OCI-LY7 (cell line): ENCODE results near the gene KATNA1. TPM values are rescaled to one million over a fixed set of nuclear protein-coding genes. Genes with fewer than 3 reads are reported as not detected.
"Not testable (repeated sequence)": the region's sequence is repeated elsewhere in the genome, so short reads cannot be mapped to it uniquely, and the experiment has no call there.

Experiments used
- BruUV-seq: library from RNA; stranded (reverse); fragments of 400-500 nt; replicated peaks from 2 replicates; lab custom pipeline; 2021; lab: Mats Ljungman, UMichigan
- CTCF ChIA-PET: fragments of 300-600 bp; sonication (Branson Sonifier 250); formaldehyde crosslinking; loops from one replicate; lab custom pipeline; 2022; ENCODE audit warnings: antibody characterized with exemption; ENCODE audit not compliant: unreplicated experiment; lab: Charles Lee
- POLR2A ChIA-PET: fragments of 300-600 bp; sonication (Branson Sonifier 250); formaldehyde crosslinking; loops from one replicate; lab custom pipeline; 2022; ENCODE audit warnings: antibody characterized with exemption; lab: Charles Lee
- DNase-seq: peaks from one replicate; pipeline ENCODE4 v3.0.0-alpha.2; 2015; ENCODE audit warnings: low spot score
- H2AFZ ChIP-seq: fragments of 200-600 bp; sonication (generic), shearing (Covaris generic); 2 replicates; pipeline ENCODE4 v1.6.1; 2014; ENCODE audit warnings: mild to moderate bottlenecking, antibody characterized with exemption, low read length, moderate library complexity
- H3K27ac ChIP-seq: fragments of 200-600 bp; sonication (generic); 2 replicates; pipeline ENCODE4 v1.5.1; 2014; ENCODE audit warnings: mixed run types, low read depth, mild to moderate bottlenecking, moderate library complexity, low read length, inconsistent platforms; ENCODE audit not compliant: poor library complexity, severe bottlenecking
- H3K36me3 ChIP-seq: fragments of 200-600 bp; sonication (generic); 2 replicates; pipeline ENCODE4 v1.6.1; 2014; ENCODE audit warnings: mild to moderate bottlenecking, antibody characterized with exemption, low read length, moderate library complexity, mixed read lengths; ENCODE audit not compliant: insufficient read depth
- H3K4me1 ChIP-seq: fragments of 200-600 bp; sonication (generic); 2 replicates; pipeline ENCODE4 v1.5.1; 2014; ENCODE audit warnings: mild to moderate bottlenecking, low read length; ENCODE audit not compliant: insufficient read depth, poor library complexity, severe bottlenecking
- H3K4me2 ChIP-seq: fragments of 200-600 bp; sonication (generic); 2 replicates; pipeline ENCODE4 v1.6.1; 2014; ENCODE audit warnings: mild to moderate bottlenecking, low read length
- H3K4me3 ChIP-seq: fragments of 200-600 bp; sonication (generic); 2 replicates; pipeline ENCODE4 v1.5.1; 2014; ENCODE audit warnings: mild to moderate bottlenecking, low read depth, low read length; ENCODE audit not compliant: poor library complexity, severe bottlenecking
- H3K79me2 ChIP-seq: fragments of 200-600 bp; sonication (generic); 2 replicates; pipeline ENCODE4 v1.6.1; 2016; ENCODE audit warnings: low read depth, mild to moderate bottlenecking, low read length, moderate library complexity, mixed read lengths; ENCODE audit not compliant: insufficient read depth
- H3K9me2 ChIP-seq: fragments of 200-600 bp; sonication (generic); 2 replicates; pipeline ENCODE4 v1.6.1; 2016; ENCODE audit warnings: mild to moderate bottlenecking, low read length, mixed read lengths; ENCODE audit not compliant: insufficient read depth
- H3K9me3 ChIP-seq: fragments of 200-600 bp; sonication (generic); 2 replicates; pipeline ENCODE4 v1.6.1; 2014; ENCODE audit warnings: mild to moderate bottlenecking, mixed run types, low read length, mixed read lengths
- H4K20me1 ChIP-seq: fragments of 200-600 bp; sonication (generic); 2 replicates; pipeline ENCODE4 v1.6.1; 2014; ENCODE audit warnings: mild to moderate bottlenecking, antibody characterized with exemption, low read length, moderate library complexity, mixed read lengths; ENCODE audit not compliant: insufficient read depth
- EZH2phosphoT487 ChIP-seq: fragments of 200-600 bp; sonication (generic); IDR thresholded peaks from 2 replicates; pipeline ENCODE4 v1.6.1; 2018; ENCODE audit warnings: low read depth, borderline replicate concordance, mild to moderate bottlenecking, mixed run types, antibody characterized with exemption, low read length, moderate library complexity, mixed read lengths
- intact Hi-C: fragments of 100-400 bp; cut with micrococcal nuclease; formaldehyde crosslinking; loops from one replicate; pipeline ENCODE4 v1.10.0; 2022; ENCODE audit not compliant: unreplicated experiment
- total RNA-seq, 2 experiments: library from RNA; depleted of rRNA in 1 of 2; stranded (reverse); fragments of >200 nt in 1 of 2; shearing (Covaris generic) in 1 of 2; gene quantifications; 2 replicates each; pipeline ENCODE4 v1.2.3, GENCODE V29; 2014 to 2022
- TF ChIP-seq, protein P1 (sequence below): fragments of 200-600 bp; sonication (generic); conservative IDR thresholded peaks from 2 replicates; pipeline ENCODE4 v1.5.1; 2014; ENCODE audit warnings: mild to moderate bottlenecking, antibody characterized with exemption, low read length, moderate library complexity, mixed read lengths

The KATNA1 gene
- total RNA-seq, 2 experiments from 2014 or later = 35.1 to 36.5 TPM

DNA sequence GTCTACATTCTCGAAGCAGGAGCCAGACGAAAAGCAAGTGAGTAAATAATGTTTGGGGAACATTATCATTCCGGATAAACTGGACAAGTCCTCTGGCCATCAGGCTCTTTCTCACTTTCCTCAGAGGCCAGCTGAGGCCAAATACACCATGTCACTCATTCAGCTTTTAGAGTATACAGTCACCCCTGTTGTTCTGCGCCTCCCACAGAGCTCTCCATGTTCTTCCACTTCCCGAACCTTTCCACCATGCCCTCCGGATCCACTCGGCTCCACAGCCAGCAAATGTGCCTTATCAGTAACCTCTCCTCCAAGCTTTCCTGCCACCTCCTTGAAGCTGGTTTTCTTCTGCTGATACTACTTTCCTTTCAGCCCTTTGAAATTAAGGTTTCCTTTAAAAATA lies 37.7 kb upstream of the KATNA1 start:
- ChIA-PET CTCF (no interaction called here), POLR2A (interaction anchor here (0.6 to 0.7 kb wide), 2 partner anchors 121 to 171 kb away, joined by 4 to 5 read pairs; no protein-coding TSS in a partner anchor)
- intact Hi-C loops = no loop called here
- H3K27ac ChIP-seq = no peak overlapping the region
- H3K9me2 ChIP-seq = no peaks in the 10 kb centered on the region
- TF ChIP-seq EZH2phosphoT487 = no peak
- H3K9me3 ChIP-seq = no peaks in the 10 kb centered on the region
- H3K79me2 ChIP-seq = peaks cover 31% of the 10 kb centered on the region; the same call in 1 of the 2 replicates
- no peak overlapping the region for H2AFZ ChIP-seq
- no peak overlapping the region for H3K4me3 ChIP-seq
- H3K36me3 ChIP-seq = peaks cover 71% of the 10 kb centered on the region
- H3K4me1 ChIP-seq = no peaks in the 10 kb centered on the region
- BruUV-seq = no TSS peak
- no peak overlapping the region for H3K4me2 ChIP-seq
- H4K20me1 ChIP-seq = no peaks in the 10 kb centered on the region
- DNase-seq = no peak

DNA sequence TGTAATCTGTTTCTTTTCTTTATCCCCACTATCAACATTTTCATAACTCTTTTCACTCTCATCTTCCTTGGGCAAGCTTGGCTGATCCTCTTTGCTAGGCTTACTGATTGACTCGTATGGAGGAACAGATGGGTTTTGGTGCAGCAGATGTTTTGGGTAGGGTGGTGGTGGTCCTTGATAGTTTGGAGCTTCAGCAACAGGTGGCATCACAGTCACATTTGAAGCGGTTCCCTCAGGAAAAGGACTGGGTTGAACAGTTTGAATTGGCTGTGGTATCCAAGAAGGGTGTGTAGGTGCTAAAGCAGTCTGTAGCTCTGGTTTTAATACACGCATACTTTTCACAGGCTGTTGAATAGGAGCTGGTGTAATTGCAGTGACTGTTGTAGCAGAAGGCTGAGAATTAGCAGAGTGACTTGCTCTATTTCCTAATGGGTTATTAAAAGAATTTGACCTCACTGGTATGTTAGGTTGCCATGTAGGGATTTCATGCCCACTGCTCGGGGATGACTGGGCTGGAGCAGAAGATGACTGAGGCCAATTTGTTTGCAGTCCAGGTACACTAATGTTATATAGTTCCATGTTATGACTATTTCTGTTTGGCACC lies 34.8 kb upstream of the KATNA1 start:
- intact Hi-C loops = no loop called here
- Histone ChIP-seq H3K4me2 (no peak overlapping the region), H3K4me3 (no peak overlapping the region), H3K4me1 (peaks cover 5% of the 10 kb centered on the region), H3K79me2 (peaks cover 32% of the 10 kb centered on the region; the same call in 1 of the 2 replicates), H3K36me3 (peaks cover 65% of the 10 kb centered on the region), H3K9me3 (no peaks in the 10 kb centered on the region), H2AFZ (no peak overlapping the region), H3K9me2 (no peaks in the 10 kb centered on the region), H3K27ac (no peak overlapping the region), H4K20me1 (no peaks in the 10 kb centered on the region)
- TSS peak; percentile 54 for BruUV-seq
- DNase-seq = no peak
- ChIA-PET POLR2A (interaction anchor here (0.5 to 1.6 kb wide), 4 partner anchors 16 to 90 kb away, joined by 3 to 6 read pairs (median 3); no protein-coding TSS in a partner anchor), CTCF (no interaction called here)
- TF ChIP-seq, protein P1, sequence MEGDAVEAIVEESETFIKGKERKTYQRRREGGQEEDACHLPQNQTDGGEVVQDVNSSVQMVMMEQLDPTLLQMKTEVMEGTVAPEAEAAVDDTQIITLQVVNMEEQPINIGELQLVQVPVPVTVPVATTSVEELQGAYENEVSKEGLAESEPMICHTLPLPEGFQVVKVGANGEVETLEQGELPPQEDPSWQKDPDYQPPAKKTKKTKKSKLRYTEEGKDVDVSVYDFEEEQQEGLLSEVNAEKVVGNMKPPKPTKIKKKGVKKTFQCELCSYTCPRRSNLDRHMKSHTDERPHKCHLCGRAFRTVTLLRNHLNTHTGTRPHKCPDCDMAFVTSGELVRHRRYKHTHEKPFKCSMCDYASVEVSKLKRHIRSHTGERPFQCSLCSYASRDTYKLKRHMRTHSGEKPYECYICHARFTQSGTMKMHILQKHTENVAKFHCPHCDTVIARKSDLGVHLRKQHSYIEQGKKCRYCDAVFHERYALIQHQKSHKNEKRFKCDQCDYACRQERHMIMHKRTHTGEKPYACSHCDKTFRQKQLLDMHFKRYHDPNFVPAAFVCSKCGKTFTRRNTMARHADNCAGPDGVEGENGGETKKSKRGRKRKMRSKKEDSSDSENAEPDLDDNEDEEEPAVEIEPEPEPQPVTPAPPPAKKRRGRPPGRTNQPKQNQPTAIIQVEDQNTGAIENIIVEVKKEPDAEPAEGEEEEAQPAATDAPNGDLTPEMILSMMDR = no peak
- TF ChIP-seq EZH2phosphoT487 = no peak

DNA sequence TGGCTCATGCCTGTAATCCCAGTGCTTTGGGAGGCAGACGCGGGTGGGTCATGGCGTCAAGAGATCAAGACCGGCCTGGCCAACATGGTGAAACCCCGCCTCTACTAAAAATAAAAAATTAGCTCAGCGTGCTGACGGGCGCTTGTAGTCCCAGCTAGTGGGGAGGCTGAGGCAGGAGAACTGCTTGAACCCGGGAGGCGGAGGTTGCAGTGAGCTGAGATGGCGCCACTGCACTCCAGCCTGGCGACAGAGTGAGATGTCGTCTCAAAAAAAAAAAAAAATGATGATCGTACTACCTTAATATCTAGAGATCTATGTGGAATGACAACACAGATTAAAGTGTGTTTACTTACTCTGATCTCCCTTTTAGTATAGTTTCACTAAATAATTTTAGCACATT lies 33.3 kb upstream of the KATNA1 start:
- peaks cover 32% of the 10 kb centered on the region; the same call in 1 of the 2 replicates for H3K79me2 ChIP-seq
- POLR2A ChIA-PET = interaction anchor here (0.6 to 1.0 kb wide), 3 partner anchors 11 to 1206 kb away, joined by 3 to 5 read pairs (median 3); no protein-coding TSS in a partner anchor
- BruUV-seq = not testable (repeated sequence)

More for the DNA sequence above, 33.3 kb upstream of the KATNA1 start:
- H3K27ac ChIP-seq, H3K4me1 ChIP-seq, DNase-seq, intact Hi-C loops, CTCF ChIA-PET, H3K4me3 ChIP-seq, H3K9me2 ChIP-seq, H3K4me2 ChIP-seq, H4K20me1 ChIP-seq, H3K9me3 ChIP-seq, H2AFZ ChIP-seq: not testable (repeated sequence)
- peaks cover 75% of the 10 kb centered on the region for H3K36me3 ChIP-seq
